Neural cell (in vitro differentiated cells): ENCODE data around the gene NUP210L.

Experiments used
- EP300 ChIP-seq: fragments of 450-650 bp; conservative IDR thresholded peaks from 2 replicates; pipeline ENCODE4 v1.6.1; 2014; ENCODE audit warnings: antibody characterized with exemption, mild to moderate bottlenecking, moderate library complexity; ENCODE audit not compliant: poor library complexity, severe bottlenecking
- EZH2 ChIP-seq: fragments of 200-600, 300-800 bp; shearing (Covaris generic), sonication (generic); IDR thresholded peaks from 2 replicates; pipeline ENCODE4 v1.6.1; 2014; ENCODE audit warnings: antibody characterized with exemption, low read length, borderline replicate concordance, mild to moderate bottlenecking; ENCODE audit not compliant: insufficient read depth, poor library complexity, severe bottlenecking
- POLR2AphosphoS5 ChIP-seq: IDR thresholded peaks from 2 replicates; pipeline ENCODE4 v1.6.1; 2012
- TAF1 ChIP-seq: IDR thresholded peaks from 2 replicates; pipeline ENCODE4 v1.6.1; 2012; ENCODE audit warnings: low read depth
- TF ChIP-seq, protein P1 (sequence below): fragments of 450-650 bp; IDR thresholded peaks from 2 replicates; pipeline ENCODE4 v1.5.1; 2014; ENCODE audit warnings: antibody characterized with exemption, mild to moderate bottlenecking, moderate library complexity; ENCODE audit not compliant: poor library complexity, severe bottlenecking

DNA sequence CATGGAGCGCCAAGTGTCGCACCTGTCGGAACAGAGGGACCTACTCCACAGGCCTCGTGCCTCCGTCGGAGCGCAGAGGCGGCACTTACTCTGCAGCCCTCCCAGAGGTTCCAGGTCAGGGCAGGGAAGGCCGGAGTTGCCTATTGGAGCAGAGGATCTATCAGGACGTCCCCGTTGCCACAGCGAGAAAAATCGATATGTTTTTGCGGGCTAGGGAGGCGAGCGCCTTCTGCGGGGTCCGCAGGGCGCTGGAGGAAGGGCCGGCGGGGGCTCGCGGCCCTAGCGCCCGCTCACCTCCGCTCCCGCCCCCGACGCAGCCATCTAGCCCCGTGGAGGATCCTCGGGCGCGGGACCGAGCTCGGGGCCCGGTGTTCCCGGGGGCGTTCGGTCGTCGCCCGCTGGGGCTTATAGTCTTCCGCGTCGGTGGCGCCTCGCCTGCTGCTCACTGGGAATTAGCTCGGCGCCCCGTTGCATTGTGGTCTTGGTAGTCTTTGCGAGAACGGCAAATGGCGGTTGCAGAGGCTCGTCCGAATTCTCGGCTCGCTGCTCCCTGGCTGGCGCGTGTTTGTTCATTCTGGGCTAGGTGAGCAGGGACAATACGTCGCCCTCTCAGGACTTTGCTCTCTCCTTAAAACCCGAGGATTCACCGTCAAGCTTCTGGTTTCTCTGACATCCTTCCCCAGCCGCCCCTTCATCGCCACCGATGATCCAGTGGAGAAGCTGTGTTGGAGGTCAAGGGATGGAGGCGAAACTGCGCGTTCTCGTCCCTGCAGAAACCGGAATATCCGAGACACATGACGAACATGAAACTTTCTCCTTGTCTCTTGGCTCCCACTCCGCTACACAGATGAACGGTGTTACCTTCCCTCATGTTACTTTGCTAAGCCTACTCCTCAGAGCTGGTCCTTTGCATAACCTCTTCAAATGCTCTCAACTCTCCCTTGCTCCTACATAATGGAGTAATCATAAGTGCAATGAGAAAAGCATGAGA is 177.3 kb downstream of the NUP210L start, which contains the start of gene JTB:
- TF ChIP-seq, protein P1, sequence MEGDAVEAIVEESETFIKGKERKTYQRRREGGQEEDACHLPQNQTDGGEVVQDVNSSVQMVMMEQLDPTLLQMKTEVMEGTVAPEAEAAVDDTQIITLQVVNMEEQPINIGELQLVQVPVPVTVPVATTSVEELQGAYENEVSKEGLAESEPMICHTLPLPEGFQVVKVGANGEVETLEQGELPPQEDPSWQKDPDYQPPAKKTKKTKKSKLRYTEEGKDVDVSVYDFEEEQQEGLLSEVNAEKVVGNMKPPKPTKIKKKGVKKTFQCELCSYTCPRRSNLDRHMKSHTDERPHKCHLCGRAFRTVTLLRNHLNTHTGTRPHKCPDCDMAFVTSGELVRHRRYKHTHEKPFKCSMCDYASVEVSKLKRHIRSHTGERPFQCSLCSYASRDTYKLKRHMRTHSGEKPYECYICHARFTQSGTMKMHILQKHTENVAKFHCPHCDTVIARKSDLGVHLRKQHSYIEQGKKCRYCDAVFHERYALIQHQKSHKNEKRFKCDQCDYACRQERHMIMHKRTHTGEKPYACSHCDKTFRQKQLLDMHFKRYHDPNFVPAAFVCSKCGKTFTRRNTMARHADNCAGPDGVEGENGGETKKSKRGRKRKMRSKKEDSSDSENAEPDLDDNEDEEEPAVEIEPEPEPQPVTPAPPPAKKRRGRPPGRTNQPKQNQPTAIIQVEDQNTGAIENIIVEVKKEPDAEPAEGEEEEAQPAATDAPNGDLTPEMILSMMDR = peak; percentile 42
- TF ChIP-seq EP300 = no peak
- TF ChIP-seq EZH2 = no peak
- peak; percentile 53 for TF ChIP-seq TAF1
- TF ChIP-seq POLR2AphosphoS5 = peak; percentile 64
